Measurements from ENCODE around the gene PDE12. TPM values are rescaled to one million over a fixed set of nuclear protein-coding genes. Genes with fewer than 3 reads are reported as not detected.

The PDE12 gene
- total and polyA plus RNA-seq, 2 of the 8 experiments (the other 6 are each of a cell fraction or from before 2014, with no cell fraction given): 9.0 to 12.1 TPM

DNA sequence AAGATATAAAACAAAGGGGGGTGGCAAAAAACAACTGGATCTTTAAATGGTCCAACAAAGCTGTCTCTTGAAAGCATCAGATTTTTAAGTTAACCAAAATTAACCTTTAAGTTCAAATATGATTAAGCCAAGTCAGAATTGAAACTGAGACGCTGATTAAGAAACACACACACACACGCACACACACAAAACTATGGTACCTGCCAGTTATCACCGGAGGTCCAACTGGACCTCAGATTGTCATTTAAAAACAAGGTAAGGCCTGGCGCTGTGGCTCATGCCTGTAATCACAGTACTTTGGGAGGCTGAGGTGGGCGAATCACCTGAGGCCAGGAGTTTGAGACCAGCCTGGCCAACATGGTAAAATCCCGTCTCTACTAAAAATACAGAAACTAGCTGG is 30.7 kb downstream of the PDE12 start (continued):
- TF ChIP-seq, protein P1, sequence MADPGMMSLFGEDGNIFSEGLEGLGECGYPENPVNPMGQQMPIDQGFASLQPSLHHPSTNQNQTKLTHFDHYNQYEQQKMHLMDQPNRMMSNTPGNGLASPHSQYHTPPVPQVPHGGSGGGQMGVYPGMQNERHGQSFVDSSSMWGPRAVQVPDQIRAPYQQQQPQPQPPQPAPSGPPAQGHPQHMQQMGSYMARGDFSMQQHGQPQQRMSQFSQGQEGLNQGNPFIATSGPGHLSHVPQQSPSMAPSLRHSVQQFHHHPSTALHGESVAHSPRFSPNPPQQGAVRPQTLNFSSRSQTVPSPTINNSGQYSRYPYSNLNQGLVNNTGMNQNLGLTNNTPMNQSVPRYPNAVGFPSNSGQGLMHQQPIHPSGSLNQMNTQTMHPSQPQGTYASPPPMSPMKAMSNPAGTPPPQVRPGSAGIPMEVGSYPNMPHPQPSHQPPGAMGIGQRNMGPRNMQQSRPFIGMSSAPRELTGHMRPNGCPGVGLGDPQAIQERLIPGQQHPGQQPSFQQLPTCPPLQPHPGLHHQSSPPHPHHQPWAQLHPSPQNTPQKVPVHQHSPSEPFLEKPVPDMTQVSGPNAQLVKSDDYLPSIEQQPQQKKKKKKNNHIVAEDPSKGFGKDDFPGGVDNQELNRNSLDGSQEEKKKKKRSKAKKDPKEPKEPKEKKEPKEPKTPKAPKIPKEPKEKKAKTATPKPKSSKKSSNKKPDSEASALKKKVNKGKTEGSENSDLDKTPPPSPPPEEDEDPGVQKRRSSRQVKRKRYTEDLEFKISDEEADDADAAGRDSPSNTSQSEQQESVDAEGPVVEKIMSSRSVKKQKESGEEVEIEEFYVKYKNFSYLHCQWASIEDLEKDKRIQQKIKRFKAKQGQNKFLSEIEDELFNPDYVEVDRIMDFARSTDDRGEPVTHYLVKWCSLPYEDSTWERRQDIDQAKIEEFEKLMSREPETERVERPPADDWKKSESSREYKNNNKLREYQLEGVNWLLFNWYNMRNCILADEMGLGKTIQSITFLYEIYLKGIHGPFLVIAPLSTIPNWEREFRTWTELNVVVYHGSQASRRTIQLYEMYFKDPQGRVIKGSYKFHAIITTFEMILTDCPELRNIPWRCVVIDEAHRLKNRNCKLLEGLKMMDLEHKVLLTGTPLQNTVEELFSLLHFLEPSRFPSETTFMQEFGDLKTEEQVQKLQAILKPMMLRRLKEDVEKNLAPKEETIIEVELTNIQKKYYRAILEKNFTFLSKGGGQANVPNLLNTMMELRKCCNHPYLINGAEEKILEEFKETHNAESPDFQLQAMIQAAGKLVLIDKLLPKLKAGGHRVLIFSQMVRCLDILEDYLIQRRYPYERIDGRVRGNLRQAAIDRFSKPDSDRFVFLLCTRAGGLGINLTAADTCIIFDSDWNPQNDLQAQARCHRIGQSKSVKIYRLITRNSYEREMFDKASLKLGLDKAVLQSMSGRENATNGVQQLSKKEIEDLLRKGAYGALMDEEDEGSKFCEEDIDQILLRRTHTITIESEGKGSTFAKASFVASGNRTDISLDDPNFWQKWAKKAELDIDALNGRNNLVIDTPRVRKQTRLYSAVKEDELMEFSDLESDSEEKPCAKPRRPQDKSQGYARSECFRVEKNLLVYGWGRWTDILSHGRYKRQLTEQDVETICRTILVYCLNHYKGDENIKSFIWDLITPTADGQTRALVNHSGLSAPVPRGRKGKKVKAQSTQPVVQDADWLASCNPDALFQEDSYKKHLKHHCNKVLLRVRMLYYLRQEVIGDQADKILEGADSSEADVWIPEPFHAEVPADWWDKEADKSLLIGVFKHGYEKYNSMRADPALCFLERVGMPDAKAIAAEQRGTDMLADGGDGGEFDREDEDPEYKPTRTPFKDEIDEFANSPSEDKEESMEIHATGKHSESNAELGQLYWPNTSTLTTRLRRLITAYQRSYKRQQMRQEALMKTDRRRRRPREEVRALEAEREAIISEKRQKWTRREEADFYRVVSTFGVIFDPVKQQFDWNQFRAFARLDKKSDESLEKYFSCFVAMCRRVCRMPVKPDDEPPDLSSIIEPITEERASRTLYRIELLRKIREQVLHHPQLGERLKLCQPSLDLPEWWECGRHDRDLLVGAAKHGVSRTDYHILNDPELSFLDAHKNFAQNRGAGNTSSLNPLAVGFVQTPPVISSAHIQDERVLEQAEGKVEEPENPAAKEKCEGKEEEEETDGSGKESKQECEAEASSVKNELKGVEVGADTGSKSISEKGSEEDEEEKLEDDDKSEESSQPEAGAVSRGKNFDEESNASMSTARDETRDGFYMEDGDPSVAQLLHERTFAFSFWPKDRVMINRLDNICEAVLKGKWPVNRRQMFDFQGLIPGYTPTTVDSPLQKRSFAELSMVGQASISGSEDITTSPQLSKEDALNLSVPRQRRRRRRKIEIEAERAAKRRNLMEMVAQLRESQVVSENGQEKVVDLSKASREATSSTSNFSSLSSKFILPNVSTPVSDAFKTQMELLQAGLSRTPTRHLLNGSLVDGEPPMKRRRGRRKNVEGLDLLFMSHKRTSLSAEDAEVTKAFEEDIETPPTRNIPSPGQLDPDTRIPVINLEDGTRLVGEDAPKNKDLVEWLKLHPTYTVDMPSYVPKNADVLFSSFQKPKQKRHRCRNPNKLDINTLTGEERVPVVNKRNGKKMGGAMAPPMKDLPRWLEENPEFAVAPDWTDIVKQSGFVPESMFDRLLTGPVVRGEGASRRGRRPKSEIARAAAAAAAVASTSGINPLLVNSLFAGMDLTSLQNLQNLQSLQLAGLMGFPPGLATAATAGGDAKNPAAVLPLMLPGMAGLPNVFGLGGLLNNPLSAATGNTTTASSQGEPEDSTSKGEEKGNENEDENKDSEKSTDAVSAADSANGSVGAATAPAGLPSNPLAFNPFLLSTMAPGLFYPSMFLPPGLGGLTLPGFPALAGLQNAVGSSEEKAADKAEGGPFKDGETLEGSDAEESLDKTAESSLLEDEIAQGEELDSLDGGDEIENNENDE (IDR thresholded peaks at IDR 0.05; ENCODE audit: insufficient replicate concordance, low read length): no peak
- TF ChIP-seq ZNF274 (IDR thresholded peaks at IDR 0.05; ENCODE audit: borderline replicate concordance, extremely low read depth, low read length): no peak
- TF ChIP-seq BCL11A (IDR thresholded peaks at IDR 0.05; ENCODE audit: low read depth in 2 of 2, low read length in 2 of 2): no peak
- TF ChIP-seq CHD2 (IDR thresholded peaks at IDR 0.05; ENCODE audit: low read length): no peak
- TF ChIP-seq GTF2F1 (IDR thresholded peaks at IDR 0.05; ENCODE audit: borderline replicate concordance, low read depth, low read length): no peak
- TF ChIP-seq KDM5A (IDR thresholded peaks at IDR 0.05; ENCODE audit: low read length): no peak
- no peak for TF ChIP-seq GABPA (IDR thresholded peaks at IDR 0.05; ENCODE audit: borderline replicate concordance, insufficient read depth, low read length)
- TF ChIP-seq RNF2 (IDR thresholded peaks at IDR 0.05; ENCODE audit: borderline replicate concordance, low read depth, low read length, missing control alignments, poor library complexity, severe bottlenecking): no peak
- no peak for TF ChIP-seq KDM4A (IDR thresholded peaks at IDR 0.05; ENCODE audit: low read depth, low read length, severe bottlenecking)
- TF ChIP-seq YY1 (IDR thresholded peaks at IDR 0.05; ENCODE audit: low read depth, low read length): no peak

Measured in H1 (cell line).